B cell (primary cell): Measurements from ENCODE around the gene TLX1. TPM values are rescaled to one million over a fixed set of nuclear protein-coding genes. Genes with fewer than 3 reads are reported as not detected.

ENCODE experiments used
- ATAC-seq: fragments of 200-7000 bp; cut with Tn5 transposase; one replicate; pipeline ENCODE4 v1.10.0; 2021; ENCODE audit warnings: low read depth, mild to moderate bottlenecking, moderate number of reproducible peaks, moderate library complexity
- CTCF ChIA-PET: fragments of 350-600 bp; sonication (Branson Sonifier 250); formaldehyde crosslinking; loops from one replicate; lab custom pipeline; 2021; ENCODE audit warnings: antibody characterized with exemption, inconsistent platforms; lab: Charles Lee
- POLR2A ChIA-PET: fragments of 350-600 bp; sonication (Branson Sonifier 250); formaldehyde crosslinking; loops from one replicate; lab custom pipeline; 2021; ENCODE audit warnings: antibody characterized with exemption; lab: Charles Lee
- DNase-seq: peaks from one replicate; pipeline ENCODE4 v3.0.0; 2013
- H2AFZ ChIP-seq: 2 replicates; pipeline ENCODE4 v1.6.1; 2012; ENCODE audit warnings: mild to moderate bottlenecking, low read depth, low read length; ENCODE audit not compliant: insufficient read depth, poor library complexity, severe bottlenecking
- H3K27ac ChIP-seq, 2 donors: 1 replicate in 1 of 2; 2 replicates in 1 of 2; pipeline ENCODE4 v1.5.1; 2012 to 2013; ENCODE audit warnings: low read length in 2 of 2, mild to moderate bottlenecking in 2 of 2, moderate library complexity in 1 of 2
- H3K27me3 ChIP-seq, 4 experiments: fragments of 200-600 bp in 1 of 4; sonication (generic) in 1 of 4; replicated peaks in 1 of 4; 1 replicate in 2 of 4; 2 replicates in 2 of 4; pipeline versions ENCODE4 v1.6.1 to v1.7.0; 2013 to 2016; ENCODE audit warnings: low read length in 3 of 4, mild to moderate bottlenecking in 2 of 4, mixed read lengths in 1 of 4, moderate library complexity in 1 of 4; ENCODE audit not compliant: insufficient read depth in 4 of 4, control insufficient read depth in 3 of 4; ENCODE audit errors: control extremely low read depth in 1 of 4
- H3K36me3 ChIP-seq, 2 experiments: replicated peaks in 1 of 2; 1 replicate in 1 of 2; 2 replicates in 1 of 2; pipeline versions ENCODE4 v1.6.1 to v1.7.1; 2013; ENCODE audit warnings: low read length in 1 of 2; ENCODE audit not compliant: insufficient read depth in 2 of 2, control insufficient read depth in 1 of 2; ENCODE audit errors: control extremely low read depth in 1 of 2, extremely low read depth in 1 of 2
- H3K4me1 ChIP-seq, 2 donors: fragments of 200-600 bp in 1 of 2; sonication (generic) in 1 of 2; 1 replicate in 1 of 2; 2 replicates in 1 of 2; pipeline versions ENCODE4 v1.5.1 to v1.6.1; 2013 to 2017; ENCODE audit warnings: low read length in 2 of 2; ENCODE audit not compliant: control insufficient read depth in 2 of 2, insufficient read depth in 2 of 2
- H3K4me2 ChIP-seq: replicated peaks from 2 replicates; pipeline ENCODE3; 2012; ENCODE audit warnings: mild to moderate bottlenecking, low read depth, low read length; ENCODE audit not compliant: poor library complexity, severe bottlenecking
- H3K4me3 ChIP-seq, 5 experiments: fragments of 200-600 bp in 1 of 5; sonication (generic) in 1 of 5; 1 replicate in 3 of 5; 2 replicates in 2 of 5; pipeline versions ENCODE4 v1.5.1 to v1.7.0; 2011 to 2016; ENCODE audit warnings: low read length in 4 of 5, mild to moderate bottlenecking in 4 of 5, low read depth in 2 of 5, control low read depth in 1 of 5, moderate library complexity in 1 of 5; ENCODE audit not compliant: insufficient read depth in 1 of 5; ENCODE audit errors: control extremely low read depth in 1 of 5, extremely low read depth in 1 of 5
- H3K79me2 ChIP-seq: fragments of 200-600 bp; sonication (generic); one replicate; pipeline ENCODE4 v1.6.0; 2016; ENCODE audit warnings: low read length; ENCODE audit not compliant: control insufficient read depth, insufficient read depth
- H3K9ac ChIP-seq: fragments of 200-600 bp; sonication (generic); 2 replicates; pipeline ENCODE4 v1.6.1; 2017; ENCODE audit warnings: mild to moderate bottlenecking, low read length, moderate library complexity
- H3K9me3 ChIP-seq, 3 donors: one replicate each; pipeline versions ENCODE4 v1.6.1 to v1.7.1; 2013; ENCODE audit warnings: low read length in 2 of 3; ENCODE audit not compliant: control insufficient read depth in 2 of 3, insufficient read depth in 1 of 3; ENCODE audit errors: control extremely low read depth in 1 of 3
- H4K20me1 ChIP-seq: 2 replicates; pipeline ENCODE4 v1.6.0; 2012; ENCODE audit warnings: mild to moderate bottlenecking, low read length; ENCODE audit not compliant: insufficient read depth, control insufficient read depth, poor library complexity, severe bottlenecking
- H3K27ac Mint-ChIP-seq: one replicate; pipeline ENCODE4 v1.8.0; 2021; ENCODE audit warnings: mixed read lengths
- H3K27me3 Mint-ChIP-seq: one replicate; pipeline ENCODE4 v1.8.0; 2021; ENCODE audit warnings: mixed read lengths
- H3K4me1 Mint-ChIP-seq: one replicate; pipeline ENCODE4 v1.8.0; 2021; ENCODE audit warnings: mixed read lengths
- H3K4me3 Mint-ChIP-seq: one replicate; pipeline ENCODE4 v1.8.0; 2021; ENCODE audit warnings: mixed read lengths
- H3K9me3 Mint-ChIP-seq: one replicate; pipeline ENCODE4 v1.8.0; 2022; ENCODE audit warnings: mixed read lengths; ENCODE audit not compliant: insufficient read depth
- CTCF ChIP-seq: fragments of 200-600 bp; IDR thresholded peaks from one replicate; pipeline ENCODE4 v1.8.0; 2022; ENCODE audit warnings: antibody characterized with exemption, mild to moderate bottlenecking
- EZH2 ChIP-seq: IDR thresholded peaks from 2 replicates; pipeline ENCODE4 v1.6.1; 2012; ENCODE audit warnings: borderline replicate concordance, low read depth, mild to moderate bottlenecking, moderate library complexity, low read length; ENCODE audit not compliant: insufficient read depth, poor library complexity, severe bottlenecking
- WGBS: methylation state at CpG from one replicate; pipeline ENCODE4 v1.1.5; 2013; ENCODE audit warnings: missing lambda C conversion rate; ENCODE audit not compliant: insufficient coverage; 5-methylcytosine and 5-hydroxymethylcytosine counted together
- intact Hi-C: fragments of 100-400 bp; cut with micrococcal nuclease; formaldehyde crosslinking; loops from one replicate; pipeline ENCODE4 v1.10.0; 2022
- polyA plus RNA-seq: library from polyadenylated mRNA; depleted of rRNA; stranded (reverse); fragments of >200 nt; gene quantifications from 2 replicates; pipeline ENCODE4 v1.2.3, GENCODE V29; 2012
- total RNA-seq, 2 donors: library from RNA; stranded (reverse); fragments of 120-200 nt in 1 of 2; gene quantifications; 1 replicate in 1 of 2; 2 replicates in 1 of 2; pipeline versions ENCODE4 v1.2.3 to v1.2.4, GENCODE V29; 2013 to 2022

The TLX1 gene
- total and polyA plus RNA-seq, 2 donors (not counting 1 experiment from before 2014, with no cell fraction given) = not detected

DNA sequence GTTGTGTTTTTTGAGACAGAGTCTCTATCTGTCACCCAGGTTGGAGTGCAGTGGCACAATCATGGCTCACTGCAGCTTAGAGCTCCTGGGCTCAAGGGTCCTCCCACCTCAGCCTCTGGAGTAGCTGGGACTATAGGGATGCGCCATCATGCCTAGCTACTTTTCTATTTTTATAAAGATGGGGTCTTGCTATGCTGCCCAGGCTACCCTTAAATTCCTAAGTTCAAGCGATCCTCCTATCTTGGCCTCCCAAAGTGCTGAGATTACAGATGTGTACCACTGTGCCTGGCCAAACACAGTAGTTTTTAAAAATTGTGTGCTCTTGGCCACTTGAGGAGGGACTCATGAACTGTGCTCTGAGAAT is 10.6 kb upstream of the TLX1 start:
- intact Hi-C loops = loop anchor here (10.0 kb wide), 1 partner anchor 56 kb away; the partner anchor contains the start of gene KAZALD1
- Histone ChIP-seq H3K4me2 (peak overlapping the region; percentile 97), H3K36me3 (no peaks in the 10 kb centered on the region), H3K79me2 (no peaks in the 10 kb centered on the region), H3K4me1 (peaks cover 32% of the 10 kb centered on the region in 2 donors), H3K4me3 (peak overlapping the region in 4 of 5 experiments; percentile 51 to 91 (median 72)), H3K9ac (peak overlapping the region; percentile 80), H4K20me1 (no peaks in the 10 kb centered on the region), H2AFZ (peak overlapping the region; percentile 94), H3K9me3 (peaks cover 0 to 22% (median 0%) of the 10 kb centered on the region in 3 donors), H3K27ac (no peak overlapping the region), H3K27me3 (peaks cover 0 to 63% (median 37%) of the 10 kb centered on the region in 4 experiments)
- Mint-ChIP-seq H3K4me3 (peak overlapping the region; percentile 94), H3K27me3 (peaks cover 48% of the 10 kb centered on the region), H3K9me3 (no peaks in the 10 kb centered on the region), H3K4me1 (peaks cover 33% of the 10 kb centered on the region), H3K27ac (no peak overlapping the region)
- TF ChIP-seq CTCF = no peak
- no peak for TF ChIP-seq EZH2
- 100% methylated on average over 1 of the region's 2 CpGs for WGBS
- ChIA-PET CTCF (interaction anchor here (5.3 kb wide), 1 partner anchor 25 kb away, joined by 29 read pairs; no protein-coding TSS in a partner anchor), POLR2A (no interaction called here)
- DNase-seq (no peak), ATAC-seq (no peak)

DNA sequence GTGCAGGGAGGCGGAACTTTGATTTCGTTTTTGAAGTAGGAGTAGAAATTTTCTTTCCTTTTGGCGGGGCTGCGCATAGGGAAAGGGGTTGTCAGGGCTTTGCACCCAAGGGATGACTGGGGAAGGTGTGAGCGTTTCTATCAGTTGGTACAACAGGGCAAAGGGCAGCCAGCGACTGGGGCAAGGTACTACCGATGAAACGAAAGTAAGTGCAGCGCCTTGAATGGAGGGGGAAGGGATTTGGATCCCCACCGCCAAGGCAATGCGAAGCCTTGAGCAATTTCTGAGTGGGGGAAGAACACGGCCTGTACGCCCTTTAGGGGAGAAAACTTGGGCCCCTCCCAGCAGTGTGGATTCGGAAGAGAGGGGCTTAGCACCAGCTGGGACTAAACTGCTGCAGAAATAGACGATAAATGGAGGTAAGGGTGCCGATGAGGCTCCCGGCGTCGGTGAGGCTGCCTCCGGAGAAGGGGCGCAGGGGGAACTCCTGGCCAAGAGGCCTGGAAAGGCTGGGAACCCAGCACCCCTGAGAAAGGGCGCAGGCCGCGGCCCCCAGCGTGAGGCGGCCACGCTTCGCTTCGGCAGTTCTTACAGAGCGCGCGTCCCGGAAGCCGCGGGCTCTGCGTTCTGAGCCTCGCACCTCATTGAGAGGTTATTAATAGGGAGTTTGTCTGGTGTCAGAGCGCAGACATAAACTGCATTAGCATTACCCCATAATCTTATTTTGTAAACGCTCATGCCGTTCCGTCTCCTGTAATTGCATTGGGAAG is 10.0 kb upstream of the TLX1 start:
- Mint-ChIP-seq H3K4me1 (peaks cover 33% of the 10 kb centered on the region), H3K9me3 (no peaks in the 10 kb centered on the region), H3K27me3 (peaks cover 52% of the 10 kb centered on the region), H3K4me3 (peak overlapping the region; percentile 94), H3K27ac (peak overlapping the region; percentile 82)
- peak; percentile 68 for DNase-seq
- 7% methylated on average over 34 of the region's 41 CpGs for WGBS
- Histone ChIP-seq H3K27ac (no peak overlapping the region), H3K4me2 (peak overlapping the region; percentile 97), H3K4me1 (peaks cover 32% of the 10 kb centered on the region in 2 donors), H3K9me3 (peaks cover 0 to 22% (median 0%) of the 10 kb centered on the region in 3 donors), H4K20me1 (no peaks in the 10 kb centered on the region), H3K79me2 (no peaks in the 10 kb centered on the region), H2AFZ (peak overlapping the region; percentile 94), H3K27me3 (peaks cover 0 to 67% (median 43%) of the 10 kb centered on the region in 4 experiments), H3K36me3 (no peaks in the 10 kb centered on the region), H3K9ac (peak overlapping the region; percentile 80), H3K4me3 (peak overlapping the region; percentile 51 to 91 (median 68))
- peak; percentile 83 for ATAC-seq
- TF ChIP-seq CTCF (no peak), EZH2 (no peak)
- ChIA-PET POLR2A (no interaction called here), CTCF (interaction anchor here (3.3 to 5.3 kb wide), 2 partner anchors 11 to 25 kb away, joined by 10 to 29 read pairs; no protein-coding TSS in a partner anchor)
- intact Hi-C loops = loop anchor here (10.0 kb wide), 1 partner anchor 56 kb away; the partner anchor contains the start of gene KAZALD1
